HG03045 (cell line): Measurements from ENCODE around the gene RPLP2.

ENCODE experiments used
- ATAC-seq: cut with Tn5 transposase; IDR thresholded peaks from one replicate; pipeline ENCODE4 v1.9.1; 2021; ENCODE audit warnings: mild to moderate bottlenecking, moderate library complexity; ENCODE audit not compliant: unreplicated experiment

The RPLP2 gene

DNA sequence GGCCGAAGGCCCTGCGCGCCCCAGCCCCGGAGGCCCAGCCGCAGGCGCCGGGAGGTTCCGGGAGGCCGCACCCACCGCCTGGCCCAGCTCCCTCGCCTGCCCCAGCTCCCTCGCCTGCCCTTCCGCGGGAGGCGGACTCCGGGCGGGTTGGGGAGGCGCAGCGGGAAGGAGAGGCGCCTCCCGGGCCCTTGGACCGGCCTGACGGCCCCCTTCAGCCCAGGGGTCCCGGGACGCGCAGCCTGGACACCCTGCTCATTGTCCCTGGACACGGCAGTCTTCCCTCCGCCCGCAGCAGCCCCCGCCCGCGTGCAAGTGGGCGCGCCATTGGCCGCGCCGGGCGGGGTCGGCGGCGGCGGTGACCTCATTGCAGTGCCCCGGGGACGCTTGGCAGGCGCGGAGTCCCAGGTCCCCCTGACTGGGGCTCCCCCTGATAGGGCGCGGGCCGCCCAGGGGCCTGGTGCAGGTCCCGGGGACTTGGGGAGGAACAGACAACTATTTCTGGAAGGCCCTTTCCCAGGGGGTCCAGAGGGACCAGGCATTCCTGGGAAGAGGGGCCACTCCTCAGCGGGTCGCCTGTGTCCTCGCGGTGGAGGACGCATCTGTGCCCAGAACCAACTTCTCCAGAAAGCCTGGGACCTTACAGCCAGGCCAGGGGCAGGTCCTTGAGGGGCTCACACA, 23.5 kb downstream of the RPLP2 start:
- ATAC-seq, result peak; percentile 31

- ATAC-seq, result no peak
Measured at GRCh38 chr11:833849-834311, 24.1 kb downstream of the RPLP2 start.

GRCh38 chr11:834371-835316, 24.9 kb downstream of the RPLP2 start:
- no peak for ATAC-seq

- ATAC-seq, result no peak
Measured at GRCh38 chr11:836274-836673, 26.5 kb downstream of the RPLP2 start.

- ATAC-seq, result no peak
Measured at GRCh38 chr11:836700-837099, 26.9 kb downstream of the RPLP2 start.

DNA sequence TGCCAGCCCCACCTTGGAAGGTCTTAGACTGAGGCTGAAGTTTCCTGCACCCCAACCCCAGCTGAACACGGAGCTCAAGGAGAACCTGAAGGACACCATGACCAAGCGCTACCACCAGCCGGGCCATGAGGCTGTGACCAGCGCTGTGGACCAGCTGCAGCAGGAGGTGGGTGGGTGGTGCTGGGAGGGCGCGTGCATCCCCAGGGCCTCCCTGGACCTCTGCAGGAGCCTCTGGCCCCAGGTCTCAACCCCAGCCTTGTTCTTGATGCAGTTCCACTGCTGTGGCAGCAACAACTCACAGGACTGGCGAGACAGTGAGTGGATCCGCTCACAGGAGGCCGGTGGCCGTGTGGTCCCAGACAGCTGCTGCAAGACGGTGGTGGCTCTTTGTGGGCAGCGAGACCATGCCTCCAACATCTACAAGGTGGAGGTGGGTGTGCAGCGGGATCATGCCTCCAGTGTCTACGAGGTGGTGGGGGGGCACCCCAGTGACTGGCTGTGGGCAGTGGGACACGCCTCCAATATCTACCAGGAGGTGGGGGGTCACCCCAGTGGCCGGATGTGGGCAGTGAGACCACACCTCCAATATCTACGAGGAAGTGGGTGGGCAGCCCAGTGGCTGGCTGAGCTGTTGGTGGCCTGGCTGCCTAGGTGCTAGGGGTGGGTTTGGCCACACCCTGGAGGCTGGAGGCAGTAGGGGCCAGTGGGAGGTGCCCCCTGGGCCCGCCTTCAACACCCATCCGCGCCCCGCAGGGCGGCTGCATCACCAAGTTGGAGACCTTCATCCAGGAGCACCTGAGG, 27.6 kb downstream of the RPLP2 start:
- ATAC-seq, result no peak

GRCh38 chr11:837990-838307, 28.2 kb downstream of the RPLP2 start:
- ATAC-seq, result no peak

- ATAC-seq, result no peak
Measured at GRCh38 chr11:838441-839279, 28.9 kb downstream of the RPLP2 start.

GRCh38 chr11:839280-839623, 29.5 kb downstream of the RPLP2 start:
- no peak for ATAC-seq

GRCh38 chr11:839875-840617, 30.3 kb downstream of the RPLP2 start:
- no peak for ATAC-seq

DNA sequence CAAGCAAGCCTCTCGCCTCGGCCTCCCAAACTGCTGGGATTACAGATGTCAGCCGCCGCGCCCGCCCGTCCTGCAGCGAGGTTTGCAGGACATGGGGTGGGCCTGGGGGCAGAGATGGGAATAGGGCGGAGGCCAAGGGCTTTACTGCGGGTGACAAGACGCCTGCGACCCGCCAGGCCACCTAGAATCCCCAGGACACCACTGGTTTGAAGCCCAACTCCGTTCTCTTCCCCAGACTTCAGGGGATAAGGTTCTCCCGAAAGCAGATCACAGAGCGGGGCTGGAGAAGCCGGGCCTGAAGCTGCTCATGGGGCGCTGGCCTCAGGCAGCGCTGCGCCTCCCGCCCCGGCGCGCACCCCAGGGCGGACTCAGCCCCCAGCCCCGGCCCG, 32.2 kb downstream of the RPLP2 start:
- peak; percentile 21 for ATAC-seq

- peak; percentile 58 for ATAC-seq
Measured at GRCh38 chr11:842370-843002, 32.7 kb downstream of the RPLP2 start, which contains the start of the genes POLR2L and TSPAN4. Gene POLR2L (minus strand): TSS chr11:842529. CDS start chr11:842508, 21 bp downstream. Gene TSPAN4 (plus strand): TSS chr11:842852. CDS start chr11:850305, 7,453 bp downstream.

GRCh38 chr11:843086-843734, 33.4 kb downstream of the RPLP2 start:
- ATAC-seq, result no peak

- ATAC-seq, result no peak
Measured at GRCh38 chr11:843818-844692, 34.3 kb downstream of the RPLP2 start.

- no peak for ATAC-seq
Measured at GRCh38 chr11:844693-845644, 35.2 kb downstream of the RPLP2 start.

DNA sequence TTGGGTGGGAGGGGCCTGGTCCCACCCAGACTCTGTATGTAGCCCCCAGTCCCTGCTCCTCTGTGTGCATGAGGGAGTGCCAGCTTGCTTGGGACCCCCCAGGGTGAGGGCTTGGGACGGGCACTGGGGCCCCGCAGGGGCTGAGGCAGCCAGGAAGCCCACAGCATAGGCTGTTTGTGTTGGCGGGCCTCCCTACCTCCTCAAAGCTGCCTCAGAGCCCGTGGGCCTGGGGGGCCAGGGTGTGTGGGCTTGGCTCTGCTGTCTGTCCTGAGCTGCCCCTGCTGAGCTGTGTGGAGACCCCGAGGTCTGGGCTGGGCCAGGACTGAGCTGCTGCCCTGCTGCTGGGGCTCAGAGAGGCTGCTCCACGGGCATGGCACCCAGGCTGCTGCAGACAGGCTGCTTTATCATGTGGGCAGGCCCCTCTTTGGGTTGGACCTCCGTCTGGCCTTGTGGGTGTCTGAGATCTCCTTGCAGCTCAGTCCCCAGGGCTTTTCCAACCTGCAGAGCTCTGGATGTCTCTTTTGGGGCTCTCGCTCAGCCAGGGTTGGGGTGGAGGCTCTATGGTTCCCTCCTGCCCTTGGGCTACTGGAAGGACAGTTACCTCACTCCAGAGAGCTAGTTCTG, 36.2 kb downstream of the RPLP2 start:
- ATAC-seq, result no peak
